ENCODE measurements around the gene HSD17B14. TPM values are rescaled to one million over a fixed set of nuclear protein-coding genes. Genes with fewer than 3 reads are reported as not detected.
A peak's percentile ranks its signal among the peaks of the same experiment; 100 is the strongest.

Gene HSD17B14
- total RNA-seq, 1 experiment from 2014 or later, result 2.6 TPM

DNA sequence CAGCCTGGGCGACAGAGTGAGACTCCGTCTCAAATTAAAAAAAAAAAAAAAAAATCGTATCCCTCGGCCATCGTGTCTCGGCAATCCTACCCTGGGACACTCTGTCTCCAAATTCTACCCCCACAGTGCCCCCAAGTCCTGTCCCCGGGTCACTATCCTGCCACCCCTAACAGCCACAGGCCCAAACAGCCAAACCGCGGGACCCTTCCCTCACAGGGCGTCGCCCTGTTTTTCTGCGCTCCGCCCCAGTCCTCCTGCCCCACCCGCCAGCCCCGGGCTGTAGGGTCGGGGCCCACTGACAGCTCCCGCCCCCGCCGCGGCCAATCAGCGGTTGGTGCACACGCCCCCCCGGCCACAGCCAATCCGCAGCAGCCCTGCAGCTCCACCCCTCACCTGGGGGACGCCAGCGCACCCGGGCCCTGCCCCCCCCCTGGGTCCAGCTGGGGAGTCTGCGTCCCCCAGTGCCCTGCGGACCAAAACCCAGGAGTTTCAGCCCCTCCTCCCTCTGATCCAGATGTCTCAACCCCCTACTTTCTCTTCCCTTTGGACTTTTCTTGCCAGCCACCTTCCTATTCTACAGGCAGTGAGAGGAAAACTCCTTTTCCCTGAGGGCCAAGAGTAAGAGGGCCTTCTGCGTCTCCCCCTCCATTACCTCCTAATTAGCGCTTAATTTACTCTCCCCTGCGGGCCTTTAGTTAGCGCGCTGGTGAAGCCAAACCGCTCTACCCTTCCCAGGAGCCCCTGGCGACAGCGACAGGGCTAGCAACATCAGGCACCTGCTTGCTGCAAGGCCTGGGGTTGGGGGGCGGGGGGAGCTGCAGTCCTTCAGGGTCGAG is 24.0 kb downstream of the HSD17B14 start:
- Mint-ChIP-seq H3K9me3 (ENCODE audit: low read depth, unreplicated experiment) (no peaks in the 10 kb centered on the region), H3K4me3 (ENCODE audit: low read depth, unreplicated experiment) (peak overlapping the region; percentile 89), H3K36me3 (ENCODE audit: insufficient read depth, unreplicated experiment) (peaks cover 34% of the 10 kb centered on the region), H3K27ac (ENCODE audit: unreplicated experiment) (peak overlapping the region; percentile 64), H3K4me1 (ENCODE audit: low read depth, unreplicated experiment) (peaks cover 22% of the 10 kb centered on the region), H3K27me3 (ENCODE audit: unreplicated experiment) (no peaks in the 10 kb centered on the region)
- no TSS peak for BruUV-seq (replicated peaks)
- CTCF ChIA-PET, result interaction anchor here (0.6 to 2.7 kb wide), 4 partner anchors 17 to 544 kb away, joined by 3 to 20 read pairs (median 6); partner anchors contain the start of gene DBP
- TF ChIP-seq, protein P1, sequence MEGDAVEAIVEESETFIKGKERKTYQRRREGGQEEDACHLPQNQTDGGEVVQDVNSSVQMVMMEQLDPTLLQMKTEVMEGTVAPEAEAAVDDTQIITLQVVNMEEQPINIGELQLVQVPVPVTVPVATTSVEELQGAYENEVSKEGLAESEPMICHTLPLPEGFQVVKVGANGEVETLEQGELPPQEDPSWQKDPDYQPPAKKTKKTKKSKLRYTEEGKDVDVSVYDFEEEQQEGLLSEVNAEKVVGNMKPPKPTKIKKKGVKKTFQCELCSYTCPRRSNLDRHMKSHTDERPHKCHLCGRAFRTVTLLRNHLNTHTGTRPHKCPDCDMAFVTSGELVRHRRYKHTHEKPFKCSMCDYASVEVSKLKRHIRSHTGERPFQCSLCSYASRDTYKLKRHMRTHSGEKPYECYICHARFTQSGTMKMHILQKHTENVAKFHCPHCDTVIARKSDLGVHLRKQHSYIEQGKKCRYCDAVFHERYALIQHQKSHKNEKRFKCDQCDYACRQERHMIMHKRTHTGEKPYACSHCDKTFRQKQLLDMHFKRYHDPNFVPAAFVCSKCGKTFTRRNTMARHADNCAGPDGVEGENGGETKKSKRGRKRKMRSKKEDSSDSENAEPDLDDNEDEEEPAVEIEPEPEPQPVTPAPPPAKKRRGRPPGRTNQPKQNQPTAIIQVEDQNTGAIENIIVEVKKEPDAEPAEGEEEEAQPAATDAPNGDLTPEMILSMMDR (IDR thresholded peaks at IDR 0.05; ENCODE audit: unreplicated experiment), result no peak
- DNase-seq, result peak; percentile 93
- intact Hi-C loops (cut with micrococcal nuclease; ENCODE audit: unreplicated experiment), result no loop called here

DNA sequence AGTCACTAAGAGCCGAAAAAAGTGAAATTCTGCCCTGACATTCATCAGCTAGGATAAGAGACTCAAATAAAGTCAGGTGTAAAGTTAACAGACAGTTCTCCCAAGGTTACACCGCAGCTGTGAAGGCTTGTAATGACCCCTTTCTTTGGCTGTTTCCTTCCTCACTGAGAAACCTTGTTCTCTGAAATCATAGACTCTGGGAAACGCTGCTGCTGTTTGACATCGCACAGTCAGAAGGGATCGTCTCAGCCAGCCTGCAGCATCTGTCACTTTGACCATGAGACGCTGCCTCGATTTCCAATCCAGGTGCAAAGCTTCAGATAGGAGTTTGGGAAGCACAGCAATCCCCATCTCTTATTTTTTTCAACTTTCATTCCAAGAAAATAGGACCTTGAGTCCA is 26.1 kb downstream of the HSD17B14 start:
- DNase-seq, result no peak
- peaks cover 34% of the 10 kb centered on the region for H3K36me3 Mint-ChIP-seq (ENCODE audit: insufficient read depth, unreplicated experiment)
- peak overlapping the region; percentile 59 for H3K27ac Mint-ChIP-seq (ENCODE audit: unreplicated experiment)
- intact Hi-C loops (cut with micrococcal nuclease; ENCODE audit: unreplicated experiment), result no loop called here
- TF ChIP-seq, protein P1 (IDR thresholded peaks at IDR 0.05; ENCODE audit: unreplicated experiment), result no peak
- H3K27me3 Mint-ChIP-seq (ENCODE audit: unreplicated experiment), result no peaks in the 10 kb centered on the region
- H3K4me3 Mint-ChIP-seq (ENCODE audit: low read depth, unreplicated experiment), result peak overlapping the region; percentile 89
- peaks cover 22% of the 10 kb centered on the region for H3K4me1 Mint-ChIP-seq (ENCODE audit: low read depth, unreplicated experiment)
- BruUV-seq (replicated peaks), result TSS peak; percentile 63
- no peaks in the 10 kb centered on the region for H3K9me3 Mint-ChIP-seq (ENCODE audit: low read depth, unreplicated experiment)
- CTCF ChIA-PET, result interaction anchor here (0.6 to 2.7 kb wide), 4 partner anchors 15 to 379 kb away, joined by 4 to 20 read pairs (median 6); no protein-coding TSS in a partner anchor

DNA sequence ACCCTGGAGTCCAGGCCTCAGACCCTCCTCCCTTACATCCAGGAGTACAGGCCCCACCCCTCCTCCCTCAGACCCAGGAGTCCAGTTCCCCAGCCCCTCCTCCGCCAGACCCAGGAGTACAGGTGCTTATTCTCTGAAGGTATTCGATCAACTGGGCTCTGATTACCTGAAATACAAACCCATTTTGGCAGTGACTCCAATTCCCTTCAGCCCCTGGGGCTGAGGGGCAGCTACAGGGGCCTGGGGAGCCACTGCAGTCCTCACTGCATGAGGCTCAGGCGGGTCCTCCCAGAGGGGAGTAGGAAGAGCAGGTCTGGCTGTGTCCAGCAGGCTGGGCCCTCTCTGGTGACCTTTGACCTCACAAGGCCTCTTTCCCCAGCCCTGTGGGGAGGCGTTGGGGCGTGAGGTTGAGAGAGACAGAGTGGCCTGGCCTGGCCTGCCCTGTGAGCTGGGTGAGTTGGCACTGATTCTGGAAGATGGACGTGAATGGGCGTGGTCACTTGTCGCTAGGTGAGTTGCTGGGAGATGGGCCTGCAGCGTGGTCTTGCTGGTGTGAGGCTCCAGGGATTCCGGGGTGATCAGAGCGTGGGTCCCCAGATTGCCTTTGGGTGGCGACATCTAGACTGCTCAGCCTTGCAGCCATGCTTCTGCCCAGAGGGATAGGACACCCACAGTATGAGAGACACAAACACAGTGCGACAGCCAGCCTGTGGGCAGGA is 28.5 kb downstream of the HSD17B14 start:
- no peak for DNase-seq
- Mint-ChIP-seq H3K36me3 (ENCODE audit: insufficient read depth, unreplicated experiment) (peaks cover 33% of the 10 kb centered on the region), H3K4me3 (ENCODE audit: low read depth, unreplicated experiment) (no peak overlapping the region), H3K4me1 (ENCODE audit: low read depth, unreplicated experiment) (peaks cover 22% of the 10 kb centered on the region), H3K9me3 (ENCODE audit: low read depth, unreplicated experiment) (no peaks in the 10 kb centered on the region), H3K27me3 (ENCODE audit: unreplicated experiment) (no peaks in the 10 kb centered on the region), H3K27ac (ENCODE audit: unreplicated experiment) (no peak overlapping the region)
- CTCF ChIA-PET, result interaction anchor here (3.3 kb wide), 1 partner anchor 12 kb away, joined by 15 read pairs; no protein-coding TSS in a partner anchor
- no TSS peak for BruUV-seq (replicated peaks)
- intact Hi-C loops (cut with micrococcal nuclease; ENCODE audit: unreplicated experiment), result no loop called here
- TF ChIP-seq, protein P1 (IDR thresholded peaks at IDR 0.05; ENCODE audit: unreplicated experiment), result no peak

DNA sequence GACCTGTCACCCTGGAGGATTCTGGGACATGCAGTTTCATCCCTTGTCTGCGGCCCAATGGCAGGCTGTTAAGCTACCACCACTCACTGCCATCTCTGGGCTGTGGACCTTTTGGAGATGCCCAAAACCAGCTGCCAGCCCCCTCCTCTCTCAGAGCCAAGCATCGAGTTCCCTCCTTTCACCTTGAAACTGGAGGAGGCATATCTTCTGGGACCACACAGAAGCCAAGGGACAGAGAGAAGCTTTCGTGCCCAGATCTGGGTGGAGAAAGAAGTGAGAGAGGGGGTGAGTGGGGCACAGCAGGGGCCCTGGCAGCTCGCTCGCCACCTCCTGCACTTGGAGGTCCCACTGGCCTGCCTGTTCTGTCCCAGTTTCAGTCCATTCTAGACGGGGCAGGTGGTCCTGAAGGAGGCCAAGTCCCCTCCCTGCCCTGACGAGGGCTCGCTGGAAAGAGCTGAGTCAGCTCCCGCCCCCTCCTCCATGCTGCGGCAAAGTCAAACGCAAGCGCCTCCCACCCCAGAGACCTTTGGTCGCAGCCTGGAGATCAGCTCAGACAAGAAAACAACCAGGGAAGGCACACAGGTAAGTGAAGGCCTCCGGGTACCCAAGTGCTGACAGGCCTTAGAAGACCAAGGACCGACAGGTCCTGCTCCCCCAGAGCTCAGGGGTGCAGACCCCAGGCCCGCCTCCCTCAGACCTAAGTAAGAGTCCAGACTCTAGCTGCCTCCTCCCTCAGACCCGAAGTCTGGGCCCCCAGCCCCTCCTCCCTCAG is 29.3 kb downstream of the HSD17B14 start:
- no peak overlapping the region for H3K27ac Mint-ChIP-seq (ENCODE audit: unreplicated experiment)
- no peaks in the 10 kb centered on the region for H3K27me3 Mint-ChIP-seq (ENCODE audit: unreplicated experiment)
- H3K4me3 Mint-ChIP-seq (ENCODE audit: low read depth, unreplicated experiment), result no peak overlapping the region
- TF ChIP-seq, protein P1 (IDR thresholded peaks at IDR 0.05; ENCODE audit: unreplicated experiment), result no peak
- BruUV-seq (replicated peaks), result no TSS peak
- H3K36me3 Mint-ChIP-seq (ENCODE audit: insufficient read depth, unreplicated experiment), result peaks cover 25% of the 10 kb centered on the region
- intact Hi-C loops (cut with micrococcal nuclease; ENCODE audit: unreplicated experiment), result no loop called here
- H3K9me3 Mint-ChIP-seq (ENCODE audit: low read depth, unreplicated experiment), result no peaks in the 10 kb centered on the region
- DNase-seq, result no peak
- H3K4me1 Mint-ChIP-seq (ENCODE audit: low read depth, unreplicated experiment), result peaks cover 22% of the 10 kb centered on the region
- CTCF ChIA-PET, result interaction anchor here (0.6 to 3.3 kb wide), 3 partner anchors 11 to 14 kb away, joined by 3 to 15 read pairs (median 3); no protein-coding TSS in a partner anchor
